ENCODE measurements around the gene SSTR3.

DNA sequence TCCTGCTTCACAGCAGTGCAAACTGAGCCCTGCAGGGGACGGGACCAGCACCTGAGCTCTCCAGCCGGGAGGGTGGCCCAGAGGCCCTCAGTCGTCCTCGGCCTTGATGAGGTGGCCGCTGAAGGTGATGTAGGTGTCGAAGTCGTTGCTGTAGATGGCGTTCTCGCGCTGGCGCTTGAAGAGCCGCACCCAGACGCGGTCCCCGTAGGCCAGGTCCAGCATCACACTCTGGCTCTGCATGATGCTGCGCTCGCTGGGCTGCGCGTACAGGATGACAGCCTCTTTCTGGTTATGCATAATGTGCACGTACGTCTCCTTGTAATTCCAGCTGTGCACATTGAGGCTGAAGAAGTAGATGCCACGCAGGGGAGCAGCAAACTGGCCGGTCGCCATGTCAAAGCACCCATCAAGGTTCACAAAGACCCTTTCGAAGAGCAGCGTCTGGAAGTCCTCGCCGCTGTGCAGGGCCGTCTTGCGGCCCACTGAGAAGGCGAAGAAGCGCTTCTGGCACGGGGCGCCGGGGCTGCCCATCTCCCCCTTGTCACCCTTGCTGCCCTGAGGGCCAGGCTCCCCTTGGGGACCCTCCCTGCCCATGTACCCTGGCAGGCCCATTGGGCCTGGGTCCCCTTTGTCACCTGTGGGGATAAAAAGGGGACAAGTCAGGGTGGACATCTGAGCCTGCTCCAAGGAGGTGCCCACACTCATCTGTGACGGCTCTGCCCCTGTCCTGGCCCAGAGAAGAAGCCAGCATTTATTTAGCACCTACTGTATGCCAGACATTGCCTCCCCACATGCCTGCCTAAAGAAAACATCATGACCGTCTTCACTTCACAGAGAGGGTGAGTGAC, 30.0 kb downstream of the SSTR3 start:
- TF ChIP-seq, protein P1, sequence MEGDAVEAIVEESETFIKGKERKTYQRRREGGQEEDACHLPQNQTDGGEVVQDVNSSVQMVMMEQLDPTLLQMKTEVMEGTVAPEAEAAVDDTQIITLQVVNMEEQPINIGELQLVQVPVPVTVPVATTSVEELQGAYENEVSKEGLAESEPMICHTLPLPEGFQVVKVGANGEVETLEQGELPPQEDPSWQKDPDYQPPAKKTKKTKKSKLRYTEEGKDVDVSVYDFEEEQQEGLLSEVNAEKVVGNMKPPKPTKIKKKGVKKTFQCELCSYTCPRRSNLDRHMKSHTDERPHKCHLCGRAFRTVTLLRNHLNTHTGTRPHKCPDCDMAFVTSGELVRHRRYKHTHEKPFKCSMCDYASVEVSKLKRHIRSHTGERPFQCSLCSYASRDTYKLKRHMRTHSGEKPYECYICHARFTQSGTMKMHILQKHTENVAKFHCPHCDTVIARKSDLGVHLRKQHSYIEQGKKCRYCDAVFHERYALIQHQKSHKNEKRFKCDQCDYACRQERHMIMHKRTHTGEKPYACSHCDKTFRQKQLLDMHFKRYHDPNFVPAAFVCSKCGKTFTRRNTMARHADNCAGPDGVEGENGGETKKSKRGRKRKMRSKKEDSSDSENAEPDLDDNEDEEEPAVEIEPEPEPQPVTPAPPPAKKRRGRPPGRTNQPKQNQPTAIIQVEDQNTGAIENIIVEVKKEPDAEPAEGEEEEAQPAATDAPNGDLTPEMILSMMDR (IDR thresholded peaks at IDR 0.05), result no peak
- TF ChIP-seq EZH2 (IDR thresholded peaks at IDR 0.05; ENCODE audit: borderline replicate concordance, insufficient read depth, low read depth, low read length, poor library complexity, severe bottlenecking), result no peak

Measured in B cell (primary cell).